H9 (cell line): ENCODE data around the gene B4GALNT2. TPM values are rescaled to one million over a fixed set of nuclear protein-coding genes. Genes with fewer than 3 reads are reported as not detected.
A peak's percentile ranks its signal among the peaks of the same experiment; 100 is the strongest.

Source experiments
- DNase-seq: peaks from one replicate; pipeline ENCODE4 v3.0.0-alpha.2; 2017
- H2AFZ ChIP-seq: one replicate; pipeline ENCODE4 v1.6.1; 2013; ENCODE audit warnings: mild to moderate bottlenecking, low read length, control low read depth, moderate library complexity
- H2AK5ac ChIP-seq: 2 replicates; pipeline ENCODE4 v1.6.1; 2013; ENCODE audit warnings: low read length, control low read depth, mixed read lengths; ENCODE audit not compliant: insufficient read length
- H2BK120ac ChIP-seq: one replicate; pipeline ENCODE4 v1.6.1; 2013; ENCODE audit warnings: low read depth, mild to moderate bottlenecking, low read length, control low read depth, inconsistent platforms; ENCODE audit not compliant: poor library complexity, severe bottlenecking
- H2BK12ac ChIP-seq: 2 replicates; pipeline ENCODE4 v1.6.1; 2013; ENCODE audit warnings: low read length, control low read depth, mixed read lengths, low read depth; ENCODE audit not compliant: insufficient read length
- H2BK15ac ChIP-seq: 2 replicates; pipeline ENCODE4 v1.6.1; 2013; ENCODE audit warnings: low read depth, low read length, control low read depth
- H2BK20ac ChIP-seq: one replicate; pipeline ENCODE4 v1.6.1; 2013; ENCODE audit warnings: low read depth, mild to moderate bottlenecking, low read length, control low read depth, inconsistent platforms; ENCODE audit not compliant: poor library complexity, severe bottlenecking
- H2BK5ac ChIP-seq: 2 replicates; pipeline ENCODE4 v1.6.1; 2013; ENCODE audit warnings: low read length, control low read depth, mixed read lengths; ENCODE audit not compliant: insufficient read length
- H3K14ac ChIP-seq: 2 replicates; pipeline ENCODE4 v1.6.1; 2013; ENCODE audit warnings: low read length, control low read depth; ENCODE audit not compliant: insufficient read depth
- H3K18ac ChIP-seq: 2 replicates; pipeline ENCODE4 v1.6.1; 2013; ENCODE audit warnings: low read depth, mild to moderate bottlenecking, mixed read lengths, low read length, control low read depth; ENCODE audit not compliant: insufficient read length
- H3K23ac ChIP-seq: 2 replicates; pipeline ENCODE4 v1.6.1; 2013; ENCODE audit warnings: low read length, control low read depth, mixed read lengths, low read depth; ENCODE audit not compliant: insufficient read length
- H3K23me2 ChIP-seq: 2 replicates; pipeline ENCODE4 v1.6.1; 2013; ENCODE audit warnings: low read depth, mild to moderate bottlenecking, mixed read lengths, low read length, control low read depth; ENCODE audit not compliant: insufficient read length, poor library complexity, severe bottlenecking
- H3K27ac ChIP-seq: 2 replicates; pipeline ENCODE4 v1.5.1; 2013; ENCODE audit warnings: low read length, control low read depth, mixed read lengths, low read depth; ENCODE audit not compliant: insufficient read length
- H3K27me3 ChIP-seq: 2 replicates; pipeline ENCODE4 v1.6.1; 2013; ENCODE audit warnings: low read length, control low read depth, inconsistent platforms; ENCODE audit not compliant: insufficient read depth
- H3K4ac ChIP-seq: 2 replicates; pipeline ENCODE4 v1.6.1; 2013; ENCODE audit warnings: low read depth, mild to moderate bottlenecking, control low read depth, inconsistent platforms, low read length, moderate library complexity
- H3K4me1 ChIP-seq: 2 replicates; pipeline ENCODE4 v1.6.1; 2013; ENCODE audit warnings: low read length, control low read depth, inconsistent platforms; ENCODE audit not compliant: insufficient read depth
- H3K4me2 ChIP-seq: 2 replicates; pipeline ENCODE4 v1.6.1; 2013; ENCODE audit warnings: low read length, control low read depth, mixed read lengths; ENCODE audit not compliant: insufficient read length, insufficient read depth
- H3K56ac ChIP-seq: 2 replicates; pipeline ENCODE4 v1.6.1; 2013; ENCODE audit warnings: low read depth, mild to moderate bottlenecking, mixed read lengths, low read length, control low read depth; ENCODE audit not compliant: insufficient read length
- H3K79me1 ChIP-seq: 2 replicates; pipeline ENCODE4 v1.6.1; 2013; ENCODE audit warnings: low read depth, mild to moderate bottlenecking, moderate library complexity, low read length, control low read depth, inconsistent platforms; ENCODE audit not compliant: insufficient read depth, poor library complexity, severe bottlenecking
- H3K79me2 ChIP-seq: 2 replicates; pipeline ENCODE4 v1.6.1; 2013; ENCODE audit warnings: low read length, control low read depth, inconsistent platforms; ENCODE audit not compliant: insufficient read depth
- H3K9ac ChIP-seq: 2 replicates; pipeline ENCODE4 v1.6.1; 2013; ENCODE audit warnings: low read length, control low read depth, mixed read lengths; ENCODE audit not compliant: insufficient read length; ENCODE audit errors: extremely low read depth
- H3K9me3 ChIP-seq: one replicate; pipeline ENCODE4 v1.6.1; 2013; ENCODE audit warnings: low read depth, low read length, inconsistent platforms; ENCODE audit not compliant: control insufficient read depth
- H3T11ph ChIP-seq: one replicate; pipeline ENCODE4 v1.6.1; 2013; ENCODE audit warnings: mild to moderate bottlenecking, low read length, control low read depth, inconsistent platforms
- H4K20me1 ChIP-seq: one replicate; pipeline ENCODE4 v1.6.1; 2013; ENCODE audit not compliant: control insufficient read depth, insufficient read length, insufficient read depth
- H4K5ac ChIP-seq: 2 replicates; pipeline ENCODE4 v1.6.1; 2013; ENCODE audit warnings: low read depth, mild to moderate bottlenecking, mixed read lengths, low read length, control low read depth; ENCODE audit not compliant: insufficient read length
- H4K8ac ChIP-seq: replicated peaks from 2 replicates; pipeline ENCODE4 v1.6.1; 2013; ENCODE audit warnings: low read length, control low read depth, mixed read lengths, low read depth; ENCODE audit not compliant: insufficient read length
- H4K91ac ChIP-seq: 2 replicates; pipeline ENCODE4 v1.6.1; 2013; ENCODE audit warnings: low read depth, mild to moderate bottlenecking, moderate library complexity, mixed read lengths, low read length, control low read depth; ENCODE audit not compliant: insufficient read length
- H3K27ac Mint-ChIP-seq, 3 experiments: 2 replicates in 2 of 3; 3 replicates in 1 of 3; pipeline ENCODE4 v1.8.0; 2020 to 2021; ENCODE audit warnings: mixed read lengths in 3 of 3, mild to moderate bottlenecking in 1 of 3, moderate library complexity in 1 of 3
- H3K27me3 Mint-ChIP-seq: 2 replicates; pipeline ENCODE4 v1.8.0; 2021; ENCODE audit warnings: low read depth, mild to moderate bottlenecking, moderate library complexity, mixed read lengths
- H3K36me3 Mint-ChIP-seq, 3 experiments: 2 replicates in 2 of 3; 3 replicates in 1 of 3; pipeline ENCODE4 v1.8.0; 2020 to 2021; ENCODE audit warnings: low read depth in 3 of 3, mixed read lengths in 3 of 3; ENCODE audit not compliant: insufficient read depth in 1 of 3
- H3K4me1 Mint-ChIP-seq, 2 experiments: 2 replicates each; pipeline ENCODE4 v1.8.0; 2020; ENCODE audit warnings: mixed read lengths in 2 of 2
- H3K4me3 Mint-ChIP-seq, 2 experiments: 2 replicates in 1 of 2; 3 replicates in 1 of 2; pipeline ENCODE4 v1.8.0; 2020 to 2021; ENCODE audit warnings: mild to moderate bottlenecking in 2 of 2, mixed read lengths in 2 of 2, moderate library complexity in 1 of 2
- H3K9me3 Mint-ChIP-seq, 2 experiments: 2 replicates in 1 of 2; 3 replicates in 1 of 2; pipeline ENCODE4 v1.8.0; 2020; ENCODE audit warnings: mild to moderate bottlenecking in 2 of 2, mixed read lengths in 2 of 2, moderate library complexity in 1 of 2
- WGBS: extraction: QIAGEN DNeasy Blood & Tissue Kit; methylation state at CpG from one replicate; pipeline ENCODE4 v1.1.7; 2013; ENCODE audit warnings: missing lambda C conversion rate, low lambda C conversion rate, mixed read lengths; ENCODE audit not compliant: insufficient read length; ENCODE audit errors: extremely low coverage; 5-methylcytosine and 5-hydroxymethylcytosine counted together
- total RNA-seq: library from RNA; stranded (reverse); gene quantifications from 2 replicates; pipeline ENCODE4 v1.2.1, GENCODE V29; 2021
- TF ChIP-seq, protein P1 (sequence below): fragments of 200-600 bp; sonication (generic); conservative IDR thresholded peaks from 3 replicates; pipeline ENCODE4 v1.8.0; 2021; ENCODE audit warnings: antibody characterized with exemption, mild to moderate bottlenecking

B4GALNT2 gene
- total RNA-seq, 1 experiment from 2014 or later = not detected

DNA sequence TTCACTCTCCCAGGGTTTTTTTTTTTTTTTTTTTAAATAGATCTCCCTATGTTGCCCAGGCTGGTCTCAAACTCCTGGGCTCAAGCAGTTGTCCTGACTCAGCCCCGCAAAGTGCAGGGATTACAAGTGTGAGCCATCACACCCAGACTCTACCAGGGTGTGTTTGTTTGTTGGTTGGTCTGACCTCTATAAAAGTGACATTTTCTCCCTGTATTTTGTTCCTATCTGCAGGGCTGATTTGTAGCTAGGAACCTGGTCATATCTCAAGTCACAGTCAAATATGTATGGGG, 46.3 kb upstream of the B4GALNT2 start:
- Histone ChIP-seq H3K4ac (no peak overlapping the region), H4K20me1 (no peaks in the 10 kb centered on the region), H4K8ac (no peak overlapping the region), H2AK5ac (no peak overlapping the region), H3K79me1 (no peaks in the 10 kb centered on the region), H3K23ac (no peak overlapping the region), H4K5ac (no peak overlapping the region), H2BK12ac (no peak overlapping the region), H3K56ac (no peak overlapping the region), H3T11ph (no peak overlapping the region), H4K91ac (no peak overlapping the region), H3K27ac (no peak overlapping the region), H3K9ac (no peak overlapping the region), H2BK20ac (no peak overlapping the region), H3K27me3 (no peaks in the 10 kb centered on the region), H3K23me2 (no peaks in the 10 kb centered on the region), H3K79me2 (no peaks in the 10 kb centered on the region), H3K4me1 (no peaks in the 10 kb centered on the region), H3K4me2 (no peak overlapping the region), H3K9me3 (no peaks in the 10 kb centered on the region), H3K14ac (no peak overlapping the region), H2BK15ac (no peak overlapping the region), H2BK120ac (no peak overlapping the region), H2BK5ac (no peak overlapping the region), H3K18ac (no peak overlapping the region), H2AFZ (no peak overlapping the region)
- no peaks in the 10 kb centered on the region; a peak in 1 of 7 replicates for H3K36me3 Mint-ChIP-seq
- peak overlapping the region in 1 of 3 experiments; percentile 76; a peak in 2 of 7 replicates for H3K27ac Mint-ChIP-seq
- TF ChIP-seq, protein P1, sequence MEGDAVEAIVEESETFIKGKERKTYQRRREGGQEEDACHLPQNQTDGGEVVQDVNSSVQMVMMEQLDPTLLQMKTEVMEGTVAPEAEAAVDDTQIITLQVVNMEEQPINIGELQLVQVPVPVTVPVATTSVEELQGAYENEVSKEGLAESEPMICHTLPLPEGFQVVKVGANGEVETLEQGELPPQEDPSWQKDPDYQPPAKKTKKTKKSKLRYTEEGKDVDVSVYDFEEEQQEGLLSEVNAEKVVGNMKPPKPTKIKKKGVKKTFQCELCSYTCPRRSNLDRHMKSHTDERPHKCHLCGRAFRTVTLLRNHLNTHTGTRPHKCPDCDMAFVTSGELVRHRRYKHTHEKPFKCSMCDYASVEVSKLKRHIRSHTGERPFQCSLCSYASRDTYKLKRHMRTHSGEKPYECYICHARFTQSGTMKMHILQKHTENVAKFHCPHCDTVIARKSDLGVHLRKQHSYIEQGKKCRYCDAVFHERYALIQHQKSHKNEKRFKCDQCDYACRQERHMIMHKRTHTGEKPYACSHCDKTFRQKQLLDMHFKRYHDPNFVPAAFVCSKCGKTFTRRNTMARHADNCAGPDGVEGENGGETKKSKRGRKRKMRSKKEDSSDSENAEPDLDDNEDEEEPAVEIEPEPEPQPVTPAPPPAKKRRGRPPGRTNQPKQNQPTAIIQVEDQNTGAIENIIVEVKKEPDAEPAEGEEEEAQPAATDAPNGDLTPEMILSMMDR = no peak
- no CpG with 5 or more reads among the region's 1 CpG for WGBS
- no peak for DNase-seq
- H3K9me3 Mint-ChIP-seq = no peaks in the 10 kb centered on the region; a peak in 2 of 5 replicates
- H3K27me3 Mint-ChIP-seq = peaks cover 14% of the 10 kb centered on the region
- H3K4me1 Mint-ChIP-seq = peaks cover 27% of the 10 kb centered on the region in 2 experiments
- H3K4me3 Mint-ChIP-seq = no peak overlapping the region
